PFSK-1 (cell line): ENCODE results near the gene KCMF1.

Experiments
- POLR2AphosphoS5 ChIP-seq: IDR thresholded peaks from 2 replicates; pipeline ENCODE4 v1.6.1; 2012; ENCODE audit warnings: low read depth, mild to moderate bottlenecking, control low read depth, low read length, moderate library complexity
- REST ChIP-seq, 2 experiments: IDR thresholded peaks; 2 replicates each; pipeline versions ENCODE4 v1.6.1 to v1.8.0; 2011 to 2012; ENCODE audit warnings: low read depth in 2 of 2, low read length in 2 of 2, control low read depth in 1 of 2, inconsistent platforms in 1 of 2, mild to moderate bottlenecking in 1 of 2, moderate library complexity in 1 of 2; ENCODE audit not compliant: insufficient read depth in 1 of 2
- SIN3A ChIP-seq: IDR thresholded peaks from 2 replicates; pipeline ENCODE4 v1.6.1; 2012; ENCODE audit warnings: mild to moderate bottlenecking, low read length, moderate library complexity, borderline replicate concordance; ENCODE audit not compliant: insufficient read depth

GRCh38 chr2:84965827-84966226 lies 5.1 kb upstream of the KCMF1 start:
- no peak for TF ChIP-seq REST (IDR thresholded peaks at IDR 0.05; ENCODE audit: insufficient read depth in 1 of 2, low read depth in 2 of 2, low read length in 2 of 2)
- no peak for TF ChIP-seq SIN3A
- TF ChIP-seq POLR2AphosphoS5, result no peak
